HEK293T (cell line): ENCODE data around the gene SLC39A7.
A peak's percentile ranks its signal among the peaks of the same experiment; 100 is the strongest.

ENCODE experiments used
- CTCF ChIA-PET: fragments of 350-600 bp; formaldehyde crosslinking; extraction: SDS; loops from one replicate; lab custom pipeline; 2021; ENCODE audit warnings: antibody characterized with exemption, inconsistent platforms; lab: Yijun Ruan, JAX
- POLR2A ChIA-PET: fragments of 350-600 bp; formaldehyde crosslinking; extraction: SDS; loops from one replicate; lab custom pipeline; 2020; ENCODE audit warnings: antibody characterized with exemption, inconsistent platforms; lab: Yijun Ruan, JAX
- DNase-seq: peaks from one replicate; pipeline ENCODE4 v3.0.0; 2012; ENCODE audit warnings: mixed read lengths; ENCODE audit errors: extremely low spot score
- ARNT ChIP-seq: fragments of 450-650 bp; IDR thresholded peaks from 2 replicates; pipeline ENCODE4 v1.6.1; 2017; ENCODE audit warnings: mild to moderate bottlenecking
- BHLHE40 ChIP-seq: fragments of 450-650 bp; IDR thresholded peaks from 2 replicates; pipeline ENCODE4 v1.6.1; 2016; ENCODE audit warnings: mild to moderate bottlenecking, moderate library complexity, borderline replicate concordance
- CTBP1 ChIP-seq: fragments of 450-650 bp; IDR thresholded peaks from 2 replicates; pipeline ENCODE4 v1.6.1; 2016; ENCODE audit warnings: borderline replicate concordance
- ELF4 ChIP-seq: fragments of 450-650 bp; IDR thresholded peaks from 2 replicates; pipeline ENCODE4 v1.6.1; 2017; ENCODE audit warnings: antibody characterized with exemption
- FOXA1 ChIP-seq: fragments of 450-650 bp; IDR thresholded peaks from 2 replicates; pipeline ENCODE4 v1.6.1; 2016; ENCODE audit warnings: mild to moderate bottlenecking
- FOXK2 ChIP-seq: fragments of 450-650 bp; IDR thresholded peaks from 2 replicates; pipeline ENCODE4 v1.6.1; 2016; ENCODE audit warnings: mild to moderate bottlenecking
- FOXM1 ChIP-seq: fragments of 450-650 bp; IDR thresholded peaks from 2 replicates; pipeline ENCODE4 v1.6.1; 2017; ENCODE audit warnings: mild to moderate bottlenecking, borderline replicate concordance
- HDGF ChIP-seq: fragments of 450-650 bp; IDR thresholded peaks from 2 replicates; pipeline ENCODE4 v1.6.1; 2017; ENCODE audit warnings: antibody characterized with exemption, borderline replicate concordance
- L3MBTL2 ChIP-seq: fragments of 450-650 bp; conservative IDR thresholded peaks from 2 replicates; pipeline ENCODE4 v1.6.1; 2016; ENCODE audit warnings: mild to moderate bottlenecking
- LEF1 ChIP-seq: fragments of 450-650 bp; IDR thresholded peaks from 2 replicates; pipeline ENCODE4 v1.6.1; 2017; ENCODE audit warnings: mild to moderate bottlenecking, borderline replicate concordance
- NFRKB ChIP-seq: fragments of 450-650 bp; IDR thresholded peaks from 2 replicates; pipeline ENCODE4 v1.6.1; 2016; ENCODE audit warnings: mild to moderate bottlenecking, moderate library complexity
- PKNOX1 ChIP-seq: fragments of 450-650 bp; IDR thresholded peaks from 2 replicates; pipeline ENCODE4 v1.6.1; 2016
- SP1 ChIP-seq: fragments of 450-650 bp; IDR thresholded peaks from 2 replicates; pipeline ENCODE4 v1.6.1; 2017
- SUZ12 ChIP-seq: fragments of 450-650 bp; IDR thresholded peaks from 2 replicates; pipeline ENCODE4 v1.6.1; 2016; ENCODE audit warnings: mild to moderate bottlenecking
- TARDBP ChIP-seq: fragments of 450-650 bp; IDR thresholded peaks from 2 replicates; pipeline ENCODE4 v1.6.1; 2016
- ZNF384 ChIP-seq: fragments of 450-650 bp; IDR thresholded peaks from 2 replicates; pipeline ENCODE4 v1.6.1; 2016

The SLC39A7 gene

GRCh38 chr6:33206027-33206863 lies 5.6 kb downstream of the SLC39A7 start:
- CTCF ChIA-PET = interaction anchor here (1.5 kb wide), 1 partner anchor 49 kb away, joined by 3 read pairs; no protein-coding TSS in a partner anchor
- TF ChIP-seq PKNOX1 = no peak
- TF ChIP-seq CTBP1 = no peak
- TF ChIP-seq LEF1 = no peak

DNA sequence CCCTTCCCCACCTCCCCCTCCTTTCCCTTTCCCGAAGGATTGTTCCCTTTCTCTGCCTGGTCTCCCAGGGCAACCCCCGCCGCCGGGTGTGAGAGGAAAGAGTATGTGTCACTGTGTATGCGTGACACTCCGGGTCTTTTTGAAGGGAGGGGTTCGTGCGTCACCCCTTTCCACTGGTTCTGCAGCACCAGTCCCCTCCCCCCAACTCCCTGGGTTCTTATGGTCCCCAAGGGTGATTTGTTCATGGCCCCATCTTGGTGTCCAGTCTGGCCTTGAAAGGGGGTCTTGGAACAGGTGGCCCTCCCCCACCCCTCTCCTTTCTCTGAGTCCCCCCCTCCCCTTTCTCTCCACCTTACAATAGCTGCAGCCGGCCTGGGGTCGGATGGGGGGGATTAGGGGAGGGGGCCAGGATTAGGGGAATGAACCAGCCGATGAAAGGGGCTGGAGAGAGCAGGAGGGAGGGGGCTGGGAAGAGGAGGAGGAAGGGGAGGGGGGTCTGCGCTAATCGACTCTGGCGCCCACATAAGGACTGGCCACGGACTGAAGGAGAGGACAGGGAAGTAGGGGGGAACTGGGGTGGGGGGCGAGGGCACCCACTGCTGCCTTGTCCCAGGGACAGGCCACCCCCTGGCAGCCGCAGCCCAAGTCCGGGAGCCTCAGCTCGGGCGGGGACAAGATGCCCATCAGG lies 6.3 kb downstream of the SLC39A7 start:
- no peak for DNase-seq
- CTCF ChIA-PET = no interaction called here
- TF ChIP-seq SUZ12 (no peak), SP1 (no peak), BHLHE40 (no peak), TARDBP (no peak), FOXK2 (no peak), NFRKB (no peak), ZNF384 (no peak), LEF1 (no peak), L3MBTL2 (no peak), PKNOX1 (no peak), HDGF (no peak), ARNT (no peak), ELF4 (no peak), FOXA1 (no peak), FOXM1 (no peak), CTBP1 (no peak)
- POLR2A ChIA-PET = interaction anchor here (0.5 to 5.8 kb wide), 11 partner anchors 8 to 323 kb away, joined by 3 to 64 read pairs (median 3); partner anchors contain the start of genes B3GALT4, RPS18 and VPS52

More at GRCh38 chr6:33206027-33206863, 5.6 kb downstream of the SLC39A7 start:
- POLR2A ChIA-PET = interaction anchor here (1.8 to 5.8 kb wide), 3 partner anchors 42 to 65 kb away, joined by 6 to 64 read pairs (median 25); partner anchors contain the start of genes RPS18 and VPS52
- DNase-seq = no peak

- ChIA-PET CTCF (no interaction called here), POLR2A (interaction anchor here (0.5 to 5.8 kb wide), 15 partner anchors 8 to 324 kb away, joined by 3 to 64 read pairs (median 5); partner anchors contain the start of genes B3GALT4, RPS18 and VPS52)
- no peak for TF ChIP-seq BHLHE40
- no peak for TF ChIP-seq ZNF384
- TF ChIP-seq SUZ12 = no peak
- TF ChIP-seq L3MBTL2 = no peak
- no peak for TF ChIP-seq LEF1
- no peak for TF ChIP-seq TARDBP
- TF ChIP-seq HDGF = no peak
- peak; percentile 32 for DNase-seq
Observed at GRCh38 chr6:33207552-33208090, 7.0 kb downstream of the SLC39A7 start.

DNA sequence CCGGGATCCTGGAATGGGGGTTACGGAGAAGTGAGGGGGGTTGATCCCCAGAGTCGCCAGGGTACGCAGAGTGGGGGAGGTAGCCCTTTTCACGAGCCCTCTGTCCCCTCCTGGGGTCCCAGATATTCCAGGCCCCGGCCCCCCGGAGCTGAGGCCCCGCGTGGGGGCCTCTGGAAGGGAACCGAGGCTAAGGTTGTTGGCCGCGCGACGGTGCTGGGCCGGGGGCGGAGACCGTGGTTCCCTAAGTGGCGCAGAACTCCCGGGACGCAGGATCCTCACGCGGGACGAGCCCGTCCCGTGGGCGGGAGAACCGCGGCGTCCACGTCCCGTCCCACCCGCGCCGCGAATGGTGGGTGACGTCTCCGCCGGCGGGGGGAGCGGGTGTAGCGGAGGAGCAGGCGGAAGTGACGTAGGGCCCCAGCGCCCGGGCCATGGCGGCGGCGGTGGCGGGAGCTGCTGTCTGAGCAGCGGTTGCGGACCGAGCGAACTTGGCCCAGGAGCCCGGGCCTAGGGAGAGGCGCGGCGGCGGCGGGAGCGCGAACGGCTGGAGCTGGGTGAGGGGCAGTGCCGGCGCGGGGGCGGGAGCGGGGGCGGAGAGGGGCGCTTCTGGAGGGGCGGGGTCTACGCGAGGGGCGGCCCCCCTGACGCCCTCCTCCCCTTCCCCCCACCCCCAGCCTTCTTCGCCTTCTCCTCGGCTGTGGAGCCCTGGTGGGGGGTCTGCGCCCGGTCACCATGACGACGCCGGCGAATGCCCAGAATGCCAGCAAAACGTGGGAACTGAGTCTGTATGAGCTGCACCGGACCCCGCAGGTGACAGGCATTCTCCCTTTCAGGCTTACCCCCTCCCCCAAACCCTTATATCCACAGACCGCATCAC lies 7.7 kb downstream of the SLC39A7 start, which contains the start of gene RING1:
Gene RING1, plus strand, starts transcription at position 410 of the 877 bp plus-strand sequence. Its CDS starts 323 bp downstream, at position 733.
- ChIA-PET CTCF (no interaction called here), POLR2A (interaction anchor here (0.6 to 5.8 kb wide), 21 partner anchors 8 to 91 kb away, joined by 3 to 64 read pairs (median 5); partner anchors contain the start of genes B3GALT4, RPS18 and VPS52)
- DNase-seq = peak; percentile 89
- TF ChIP-seq SP1 (no peak), FOXK2 (no peak), FOXM1 (peak; percentile 24; the same call in 1 of the 2 replicates), PKNOX1 (no peak), TARDBP (peak; percentile 95), LEF1 (0 out of 2 replicates have a peak, but pooled peaks have one; percentile 55)

- TF ChIP-seq ELF4 (no peak), NFRKB (no peak), SP1 (no peak), LEF1 (no peak), HDGF (no peak), PKNOX1 (no peak), CTBP1 (no peak), ARNT (no peak), FOXM1 (no peak), ZNF384 (no peak), SUZ12 (no peak), FOXA1 (no peak), TARDBP (no peak), FOXK2 (no peak), BHLHE40 (no peak), L3MBTL2 (no peak)
- ChIA-PET CTCF (no interaction called here), POLR2A (interaction anchor here (1.5 to 5.8 kb wide), 2 partner anchors 16 to 39 kb away, joined by 3 to 64 read pairs; no protein-coding TSS in a partner anchor)
- no peak for DNase-seq
Observed at GRCh38 chr6:33209856-33210255, 9.2 kb downstream of the SLC39A7 start.
